SK-N-SH (cell line): Measurements from ENCODE around the gene GAST. TPM values are rescaled to one million over a fixed set of nuclear protein-coding genes. Genes with fewer than 3 reads are reported as not detected.

Experiments used
- CTCF ChIA-PET: fragments of 300-600, 350-600 bp; formaldehyde crosslinking; extraction: SDS; loops from one replicate; lab custom pipeline; 2021; lab: Yijun Ruan, JAX
- POLR2A ChIA-PET: fragments of 350-600 bp; sonication (Branson Sonifier 250); formaldehyde crosslinking; extraction: SDS; loops from one replicate; lab custom pipeline; 2020; ENCODE audit warnings: antibody characterized with exemption, inconsistent platforms; lab: Yijun Ruan, JAX
- DNase-seq: peaks from one replicate; pipeline ENCODE4 v3.0.0; 2012
- H2AFZ ChIP-seq: fragments of 200-600 bp; sonication (generic); 2 replicates; pipeline ENCODE4 v1.8.1; 2016; ENCODE audit warnings: antibody characterized with exemption, mild to moderate bottlenecking, low read depth
- H3F3A ChIP-seq: fragments of 200-600 bp; sonication (generic); replicated peaks from 2 replicates; pipeline ENCODE3; 2016; ENCODE audit warnings: antibody characterized with exemption, mild to moderate bottlenecking; ENCODE audit not compliant: insufficient read depth
- H3K27ac ChIP-seq, 2 experiments: fragments of 200-500 bp in 1 of 2; fragments of 200-600 bp in 1 of 2; sonication (Bioruptor generic) in 1 of 2; sonication (generic), shearing (Covaris generic) in 1 of 2; 2 replicates each; pipeline versions ENCODE4 v1.5.1 to v1.6.1; 2014 to 2016; ENCODE audit warnings: low read depth in 2 of 2, inconsistent platforms in 1 of 2, low read length in 1 of 2, mild to moderate bottlenecking in 1 of 2, mixed read lengths in 1 of 2
- H3K27me3 ChIP-seq: fragments of 200-600 bp; sonication (generic), shearing (Covaris generic); 2 replicates; pipeline ENCODE4 v1.6.1; 2016; ENCODE audit warnings: mixed run types; ENCODE audit not compliant: insufficient read depth
- H3K36me3 ChIP-seq, 2 experiments: fragments of 200-500 bp in 1 of 2; fragments of 200-600 bp in 1 of 2; sonication (Bioruptor generic) in 1 of 2; sonication (generic) in 1 of 2; replicated peaks in 1 of 2; 2 replicates each; pipeline versions ENCODE3 to v1.5.1; 2014 to 2016; ENCODE audit warnings: low read length in 1 of 2, mild to moderate bottlenecking in 1 of 2; ENCODE audit not compliant: insufficient read depth in 2 of 2, control insufficient read depth in 1 of 2
- H3K4me1 ChIP-seq, 2 experiments: fragments of 200-500 bp in 1 of 2; fragments of 200-600 bp in 1 of 2; sonication (Bioruptor generic) in 1 of 2; sonication (generic), shearing (Covaris generic) in 1 of 2; 2 replicates each; pipeline versions ENCODE4 v1.5.1 to v1.6.1; 2014 to 2016; ENCODE audit warnings: low read depth in 1 of 2, low read length in 1 of 2, mixed run types in 1 of 2; ENCODE audit not compliant: insufficient read depth in 2 of 2, control insufficient read depth in 1 of 2
- H3K4me2 ChIP-seq: fragments of 200-600 bp; sonication (generic), shearing (Covaris generic); 2 replicates; pipeline ENCODE4 v1.6.1; 2017; ENCODE audit warnings: mixed run types
- H3K4me3 ChIP-seq, 2 experiments: fragments of 200-500 bp in 1 of 2; fragments of 200-600 bp in 1 of 2; sonication (Bioruptor generic) in 1 of 2; sonication (generic), shearing (Covaris generic) in 1 of 2; 2 replicates each; pipeline versions ENCODE4 v1.5.1 to v1.8.1; 2014 to 2016; ENCODE audit warnings: low read depth in 2 of 2, inconsistent platforms in 1 of 2, low read length in 1 of 2, mild to moderate bottlenecking in 1 of 2, mixed read lengths in 1 of 2, moderate library complexity in 1 of 2
- H3K79me2 ChIP-seq: fragments of 200-600 bp; sonication (generic); 2 replicates; pipeline ENCODE4 v1.8.1; 2017; ENCODE audit warnings: mild to moderate bottlenecking; ENCODE audit not compliant: insufficient read depth
- H3K9ac ChIP-seq: fragments of 200-600 bp; sonication (generic); 2 replicates; pipeline ENCODE4 v1.6.1; 2017; ENCODE audit warnings: mixed run types
- H3K9me2 ChIP-seq: fragments of 200-600 bp; sonication (generic); 2 replicates; pipeline ENCODE4 v1.6.1; 2017; ENCODE audit warnings: mixed run types
- H3K9me3 ChIP-seq: fragments of 200-600 bp; sonication (generic); 2 replicates; pipeline ENCODE4 v1.6.1; 2017; ENCODE audit warnings: mixed run types, mild to moderate bottlenecking, moderate library complexity
- H4K20me1 ChIP-seq: fragments of 200-600 bp; sonication (generic); 2 replicates; pipeline ENCODE4 v1.6.1; 2017; ENCODE audit warnings: mild to moderate bottlenecking, mixed run types; ENCODE audit not compliant: insufficient read depth
- CTCF ChIP-seq: fragments of 200-600 bp; sonication (generic); IDR thresholded peaks from 2 replicates; pipeline ENCODE4 v1.6.1; 2017; ENCODE audit warnings: antibody characterized with exemption, mild to moderate bottlenecking, moderate library complexity
- ELF1 ChIP-seq: IDR thresholded peaks from 2 replicates; pipeline ENCODE4 v1.4.0; 2012
- EP300 ChIP-seq, 2 experiments: IDR thresholded peaks; 2 replicates each; pipeline versions ENCODE4 v1.4.0 to v1.6.1; 2012; ENCODE audit warnings: borderline replicate concordance in 1 of 2, low read depth in 1 of 2, low read length in 1 of 2
- IRF3 ChIP-seq: fragments of 150-350 bp; IDR thresholded peaks from 2 replicates; pipeline ENCODE4 v1.6.1; 2016; ENCODE audit warnings: mild to moderate bottlenecking, low read depth, low read length
- MXI1 ChIP-seq: IDR thresholded peaks from 2 replicates; pipeline ENCODE4 v1.6.1; 2012; ENCODE audit warnings: mild to moderate bottlenecking, low read depth, low read length, improper control_type of control experiment
- NFIC ChIP-seq: IDR thresholded peaks from 2 replicates; pipeline ENCODE4 v1.4.0; 2012; ENCODE audit warnings: borderline replicate concordance
- PBX3 ChIP-seq: IDR thresholded peaks from 2 replicates; pipeline ENCODE4; 2012
- RAD21 ChIP-seq: IDR thresholded peaks from 2 replicates; pipeline ENCODE4 v1.6.1; 2012; ENCODE audit warnings: mild to moderate bottlenecking, low read length
- RFX5 ChIP-seq: IDR thresholded peaks from 2 replicates; pipeline ENCODE4 v1.6.1; 2012; ENCODE audit warnings: mild to moderate bottlenecking, improper control_type of control experiment, low read length
- RXRA ChIP-seq: IDR thresholded peaks from 2 replicates; pipeline ENCODE4 v1.4.0; 2012; ENCODE audit warnings: low read depth, mild to moderate bottlenecking, borderline replicate concordance
- SMC3 ChIP-seq: IDR thresholded peaks from 2 replicates; pipeline ENCODE4 v1.6.1; 2012; ENCODE audit warnings: low read depth, low read length, improper control_type of control experiment
- TAF1 ChIP-seq: IDR thresholded peaks from 2 replicates; pipeline ENCODE4 v1.6.1; 2012; ENCODE audit warnings: low read depth, mild to moderate bottlenecking, low read length, moderate library complexity, borderline replicate concordance
- TCF12 ChIP-seq: IDR thresholded peaks from 2 replicates; pipeline ENCODE4 v1.4.0; 2012
- TEAD4 ChIP-seq: IDR thresholded peaks from 2 replicates; pipeline ENCODE4 v1.4.0; 2012; ENCODE audit warnings: mild to moderate bottlenecking, borderline replicate concordance; ENCODE audit not compliant: insufficient read depth
- WGBS: methylation state at CpG from one replicate; pipeline ENCODE4 v1.1.6; 2017; ENCODE audit warnings: low lambda C conversion rate; 5-methylcytosine and 5-hydroxymethylcytosine counted together
- polyA plus RNA-seq, 3 experiments: library from polyadenylated mRNA; depleted of rRNA; stranded (reverse); fragments of >200 nt; gene quantifications; 2 replicates each; pipeline ENCODE4 v1.2.3, GENCODE V29; 2012

GAST gene
- polyA plus RNA-seq, 1 of the 3 experiments (the other 2 are of a cell fraction): not detected

GRCh38 chr17:41666237-41666641, 45.9 kb upstream of the GAST start (continued):
- TF ChIP-seq PBX3 (no peak), MXI1 (no peak), RAD21 (no peak), TCF12 (no peak)
- TF ChIP-seq, all 33 proteins: peak for 0

- TF ChIP-seq TEAD4 (no peak), CTCF (peak; percentile 92), RAD21 (peak; percentile 82), SMC3 (peak; percentile 62)
- Histone ChIP-seq H3K79me2 (no peaks in the 10 kb centered on the region), H3K27ac (peak overlapping the region; percentile 49 to 77; a peak in 3 of 4 replicates), H2AFZ (peak overlapping the region; percentile 99), H4K20me1 (no peaks in the 10 kb centered on the region), H3K4me3 (peak overlapping the region; percentile 44 to 62), H3K9ac (peak overlapping the region; percentile 22; the same call in 1 of the 2 replicates), H3K4me2 (peak overlapping the region; percentile 88), H3K36me3 (no peaks in the 10 kb centered on the region), H3F3A (no peaks in the 10 kb centered on the region), H3K9me2 (no peaks in the 10 kb centered on the region), H3K4me1 (peaks cover 4 to 14% of the 10 kb centered on the region in 2 experiments; a peak in 2 of 4 replicates), H3K27me3 (no peaks in the 10 kb centered on the region), H3K9me3 (no peaks in the 10 kb centered on the region)
- ChIA-PET POLR2A (interaction anchor here (1.2 to 1.6 kb wide), 3 partner anchors 21 to 23 kb away, joined by 4 to 8 read pairs (median 5); partner anchors contain the start of gene EIF1), CTCF (interaction anchor here (0.6 to 13.9 kb wide), 45 partner anchors 9 to 1034 kb away, joined by 3 to 534 read pairs (median 4); partner anchors contain the start of genes EIF1 and KRTAP17-1)
- WGBS: 5% methylated on average over 16 of the region's 23 CpGs
- DNase-seq: peak; percentile 84
Measured at GRCh38 chr17:41666708-41667279, 45.3 kb upstream of the GAST start.

GRCh38 chr17:41667280-41668041, 44.7 kb upstream of the GAST start:
- H3K9me3 ChIP-seq: no peaks in the 10 kb centered on the region
- no peaks in the 10 kb centered on the region for H3K79me2 ChIP-seq
- H3K4me3 ChIP-seq: peak overlapping the region in 1 of 2 experiments; percentile 62; a peak in 2 of 4 replicates
- no peak overlapping the region for H3K27ac ChIP-seq
- ChIA-PET CTCF (interaction anchor here (0.6 to 13.9 kb wide), 22 partner anchors 16 to 1034 kb away, joined by 3 to 534 read pairs (median 3); partner anchors contain the start of gene EIF1), POLR2A (interaction anchor here (1.4 kb wide), 1 partner anchor 22 kb away, joined by 5 read pairs; no protein-coding TSS in a partner anchor)
- no peaks in the 10 kb centered on the region for H3K36me3 ChIP-seq
- WGBS: 64% methylated on average over 23 of the region's 23 CpGs
- H3K9me2 ChIP-seq: no peaks in the 10 kb centered on the region
- no peaks in the 10 kb centered on the region for H3K27me3 ChIP-seq
- H3K9ac ChIP-seq: no peak overlapping the region
- H3K4me2 ChIP-seq: peak overlapping the region; percentile 88; the same call in 1 of the 2 replicates
- H4K20me1 ChIP-seq: no peaks in the 10 kb centered on the region
- H3F3A ChIP-seq: no peaks in the 10 kb centered on the region
- no peak for DNase-seq
- H3K4me1 ChIP-seq: peaks cover 4 to 14% of the 10 kb centered on the region in 2 experiments; a peak in 2 of 4 replicates
- TF ChIP-seq ELF1 (no peak), RXRA (no peak), EP300 (IDR thresholded peaks at IDR 0.05; ENCODE audit: borderline replicate concordance in 1 of 2, low read depth in 1 of 2, low read length in 1 of 2) (no peak), NFIC (no peak), TAF1 (no peak), RFX5 (no peak), IRF3 (no peak)
- H2AFZ ChIP-seq: peak overlapping the region; percentile 99; the same call in 1 of the 2 replicates
